H9 (cell line): ENCODE measurements around the gene MAP2K7. TPM values are rescaled to one million over a fixed set of nuclear protein-coding genes. Genes with fewer than 3 reads are reported as not detected.
A peak's percentile ranks its signal among the peaks of the same experiment; 100 is the strongest.

ENCODE experiments used
- DNase-seq: peaks from one replicate; pipeline ENCODE4 v3.0.0-alpha.2; 2017
- H2AFZ ChIP-seq: one replicate; pipeline ENCODE4 v1.6.1; 2013; ENCODE audit warnings: mild to moderate bottlenecking, low read length, control low read depth, moderate library complexity
- H2AK5ac ChIP-seq: 2 replicates; pipeline ENCODE4 v1.6.1; 2013; ENCODE audit warnings: low read length, control low read depth, mixed read lengths; ENCODE audit not compliant: insufficient read length
- H2BK120ac ChIP-seq: one replicate; pipeline ENCODE4 v1.6.1; 2013; ENCODE audit warnings: low read depth, mild to moderate bottlenecking, low read length, control low read depth, inconsistent platforms; ENCODE audit not compliant: poor library complexity, severe bottlenecking
- H2BK12ac ChIP-seq: 2 replicates; pipeline ENCODE4 v1.6.1; 2013; ENCODE audit warnings: low read length, control low read depth, mixed read lengths, low read depth; ENCODE audit not compliant: insufficient read length
- H2BK15ac ChIP-seq: 2 replicates; pipeline ENCODE4 v1.6.1; 2013; ENCODE audit warnings: low read depth, low read length, control low read depth
- H2BK20ac ChIP-seq: one replicate; pipeline ENCODE4 v1.6.1; 2013; ENCODE audit warnings: low read depth, mild to moderate bottlenecking, low read length, control low read depth, inconsistent platforms; ENCODE audit not compliant: poor library complexity, severe bottlenecking
- H2BK5ac ChIP-seq: 2 replicates; pipeline ENCODE4 v1.6.1; 2013; ENCODE audit warnings: low read length, control low read depth, mixed read lengths; ENCODE audit not compliant: insufficient read length
- H3K14ac ChIP-seq: 2 replicates; pipeline ENCODE4 v1.6.1; 2013; ENCODE audit warnings: low read length, control low read depth; ENCODE audit not compliant: insufficient read depth
- H3K18ac ChIP-seq: 2 replicates; pipeline ENCODE4 v1.6.1; 2013; ENCODE audit warnings: low read depth, mild to moderate bottlenecking, mixed read lengths, low read length, control low read depth; ENCODE audit not compliant: insufficient read length
- H3K23ac ChIP-seq: 2 replicates; pipeline ENCODE4 v1.6.1; 2013; ENCODE audit warnings: low read length, control low read depth, mixed read lengths, low read depth; ENCODE audit not compliant: insufficient read length
- H3K23me2 ChIP-seq: 2 replicates; pipeline ENCODE4 v1.6.1; 2013; ENCODE audit warnings: low read depth, mild to moderate bottlenecking, mixed read lengths, low read length, control low read depth; ENCODE audit not compliant: insufficient read length, poor library complexity, severe bottlenecking
- H3K27ac ChIP-seq: 2 replicates; pipeline ENCODE4 v1.5.1; 2013; ENCODE audit warnings: low read length, control low read depth, mixed read lengths, low read depth; ENCODE audit not compliant: insufficient read length
- H3K27me3 ChIP-seq: 2 replicates; pipeline ENCODE4 v1.6.1; 2013; ENCODE audit warnings: low read length, control low read depth, inconsistent platforms; ENCODE audit not compliant: insufficient read depth
- H3K4ac ChIP-seq: 2 replicates; pipeline ENCODE4 v1.6.1; 2013; ENCODE audit warnings: low read depth, mild to moderate bottlenecking, control low read depth, inconsistent platforms, low read length, moderate library complexity
- H3K4me1 ChIP-seq: 2 replicates; pipeline ENCODE4 v1.6.1; 2013; ENCODE audit warnings: low read length, control low read depth, inconsistent platforms; ENCODE audit not compliant: insufficient read depth
- H3K4me2 ChIP-seq: 2 replicates; pipeline ENCODE4 v1.6.1; 2013; ENCODE audit warnings: low read length, control low read depth, mixed read lengths; ENCODE audit not compliant: insufficient read length, insufficient read depth
- H3K56ac ChIP-seq: 2 replicates; pipeline ENCODE4 v1.6.1; 2013; ENCODE audit warnings: low read depth, mild to moderate bottlenecking, mixed read lengths, low read length, control low read depth; ENCODE audit not compliant: insufficient read length
- H3K79me1 ChIP-seq: 2 replicates; pipeline ENCODE4 v1.6.1; 2013; ENCODE audit warnings: low read depth, mild to moderate bottlenecking, moderate library complexity, low read length, control low read depth, inconsistent platforms; ENCODE audit not compliant: insufficient read depth, poor library complexity, severe bottlenecking
- H3K79me2 ChIP-seq: 2 replicates; pipeline ENCODE4 v1.6.1; 2013; ENCODE audit warnings: low read length, control low read depth, inconsistent platforms; ENCODE audit not compliant: insufficient read depth
- H3K9ac ChIP-seq: 2 replicates; pipeline ENCODE4 v1.6.1; 2013; ENCODE audit warnings: low read length, control low read depth, mixed read lengths; ENCODE audit not compliant: insufficient read length; ENCODE audit errors: extremely low read depth
- H3K9me3 ChIP-seq: one replicate; pipeline ENCODE4 v1.6.1; 2013; ENCODE audit warnings: low read depth, low read length, inconsistent platforms; ENCODE audit not compliant: control insufficient read depth
- H3T11ph ChIP-seq: one replicate; pipeline ENCODE4 v1.6.1; 2013; ENCODE audit warnings: mild to moderate bottlenecking, low read length, control low read depth, inconsistent platforms
- H4K20me1 ChIP-seq: one replicate; pipeline ENCODE4 v1.6.1; 2013; ENCODE audit not compliant: control insufficient read depth, insufficient read length, insufficient read depth
- H4K5ac ChIP-seq: 2 replicates; pipeline ENCODE4 v1.6.1; 2013; ENCODE audit warnings: low read depth, mild to moderate bottlenecking, mixed read lengths, low read length, control low read depth; ENCODE audit not compliant: insufficient read length
- H4K8ac ChIP-seq: replicated peaks from 2 replicates; pipeline ENCODE4 v1.6.1; 2013; ENCODE audit warnings: low read length, control low read depth, mixed read lengths, low read depth; ENCODE audit not compliant: insufficient read length
- H4K91ac ChIP-seq: 2 replicates; pipeline ENCODE4 v1.6.1; 2013; ENCODE audit warnings: low read depth, mild to moderate bottlenecking, moderate library complexity, mixed read lengths, low read length, control low read depth; ENCODE audit not compliant: insufficient read length
- H3K27ac Mint-ChIP-seq, 3 experiments: 2 replicates in 2 of 3; 3 replicates in 1 of 3; pipeline ENCODE4 v1.8.0; 2020 to 2021; ENCODE audit warnings: mixed read lengths in 3 of 3, mild to moderate bottlenecking in 1 of 3, moderate library complexity in 1 of 3
- H3K27me3 Mint-ChIP-seq: 2 replicates; pipeline ENCODE4 v1.8.0; 2021; ENCODE audit warnings: low read depth, mild to moderate bottlenecking, moderate library complexity, mixed read lengths
- H3K36me3 Mint-ChIP-seq, 3 experiments: 2 replicates in 2 of 3; 3 replicates in 1 of 3; pipeline ENCODE4 v1.8.0; 2020 to 2021; ENCODE audit warnings: low read depth in 3 of 3, mixed read lengths in 3 of 3; ENCODE audit not compliant: insufficient read depth in 1 of 3
- H3K4me1 Mint-ChIP-seq, 2 experiments: 2 replicates each; pipeline ENCODE4 v1.8.0; 2020; ENCODE audit warnings: mixed read lengths in 2 of 2
- H3K4me3 Mint-ChIP-seq, 2 experiments: 2 replicates in 1 of 2; 3 replicates in 1 of 2; pipeline ENCODE4 v1.8.0; 2020 to 2021; ENCODE audit warnings: mild to moderate bottlenecking in 2 of 2, mixed read lengths in 2 of 2, moderate library complexity in 1 of 2
- H3K9me3 Mint-ChIP-seq, 2 experiments: 2 replicates in 1 of 2; 3 replicates in 1 of 2; pipeline ENCODE4 v1.8.0; 2020; ENCODE audit warnings: mild to moderate bottlenecking in 2 of 2, mixed read lengths in 2 of 2, moderate library complexity in 1 of 2
- CTCF ChIP-seq: fragments of 200-600 bp; sonication (generic); conservative IDR thresholded peaks from 3 replicates; pipeline ENCODE4 v1.8.0; 2021; ENCODE audit warnings: antibody characterized with exemption, mild to moderate bottlenecking
- WGBS: extraction: QIAGEN DNeasy Blood & Tissue Kit; methylation state at CpG from one replicate; pipeline ENCODE4 v1.1.7; 2013; ENCODE audit warnings: missing lambda C conversion rate, low lambda C conversion rate, mixed read lengths; ENCODE audit not compliant: insufficient read length; ENCODE audit errors: extremely low coverage; 5-methylcytosine and 5-hydroxymethylcytosine counted together
- total RNA-seq: library from RNA; stranded (reverse); gene quantifications from 2 replicates; pipeline ENCODE4 v1.2.1, GENCODE V29; 2021

MAP2K7 gene
- total RNA-seq, 1 experiment from 2014 or later, result 48.1 TPM

GRCh38 chr19:7868671-7869452 lies 34.8 kb upstream of the MAP2K7 start:
- peaks cover 45% of the 10 kb centered on the region for H3K27me3 Mint-ChIP-seq

More at GRCh38 chr19:7868671-7869452, 34.8 kb upstream of the MAP2K7 start:
- Histone ChIP-seq H2BK120ac (no peak overlapping the region), H4K8ac (no peak overlapping the region), H3K4me2 (peak overlapping the region; percentile 40), H2BK5ac (no peak overlapping the region), H4K5ac (no peak overlapping the region), H2BK15ac (no peak overlapping the region), H4K91ac (no peak overlapping the region), H2BK12ac (no peak overlapping the region), H3K23ac (no peak overlapping the region), H3K56ac (no peak overlapping the region), H2BK20ac (no peak overlapping the region), H3T11ph (no peak overlapping the region), H3K4ac (no peak overlapping the region), H2AFZ (no peak overlapping the region), H3K23me2 (peaks cover 21% of the 10 kb centered on the region), H3K79me2 (no peaks in the 10 kb centered on the region), H3K18ac (no peak overlapping the region), H3K9ac (no peak overlapping the region), H4K20me1 (peaks cover 4% of the 10 kb centered on the region), H3K27me3 (peaks cover 3% of the 10 kb centered on the region; the same call in 1 of the 2 replicates), H3K79me1 (no peaks in the 10 kb centered on the region), H3K27ac (no peak overlapping the region), H3K9me3 (no peaks in the 10 kb centered on the region), H3K14ac (no peak overlapping the region), H3K4me1 (no peaks in the 10 kb centered on the region; the same call in 1 of the 2 replicates), H2AK5ac (no peak overlapping the region)
- no CpG with 5 or more reads among the region's 67 CpGs for WGBS
- H3K36me3 Mint-ChIP-seq, result peaks cover 0 to 6% (median 5%) of the 10 kb centered on the region in 3 experiments; a peak in 4 of 7 replicates
- peaks cover 18 to 46% of the 10 kb centered on the region in 2 experiments for H3K4me1 Mint-ChIP-seq
- peak overlapping the region in 1 of 3 experiments; percentile 89; a peak in 3 of 7 replicates for H3K27ac Mint-ChIP-seq
- no peaks in the 10 kb centered on the region for H3K9me3 Mint-ChIP-seq
- peak; percentile 93 for DNase-seq
- H3K4me3 Mint-ChIP-seq, result peak overlapping the region; percentile 42 to 79
- peak; percentile 92 for TF ChIP-seq CTCF
